ENCODE data around the gene DCT. TPM values are rescaled to one million over a fixed set of nuclear protein-coding genes. Genes with fewer than 3 reads are reported as not detected.

Gene DCT
- total and polyA plus RNA-seq, 2 experiments from 2014 or later, result not detected

GRCh38 chr13:94411747-94412146 lies 67.7 kb downstream of the DCT start:
- in situ Hi-C loops (cut with MboI), result no loop called here
- H2AFZ ChIP-seq, result no peak overlapping the region
- H3K9me2 ChIP-seq (ENCODE audit: insufficient read depth), result no peaks in the 10 kb centered on the region
- no peak overlapping the region for H3K4me2 ChIP-seq (ENCODE audit: unreplicated experiment)
- no peak overlapping the region for H3K9ac ChIP-seq
- H3K27me3 ChIP-seq (replicated peaks; ENCODE audit: insufficient read depth), result peaks cover 17% of the 10 kb centered on the region
- H3K36me3 ChIP-seq (ENCODE audit: low read depth), result no peaks in the 10 kb centered on the region
- no peak overlapping the region for H3K27ac ChIP-seq
- no peak overlapping the region for H3K4me3 ChIP-seq
- WGBS, 2 experiments (ENCODE audit: low coverage in 1 of 2, low lambda C conversion rate in 2 of 2, missing lambda C conversion rate in 2 of 2), result 36 to 46% methylated on average over 3 of the region's 3 CpGs
- H3K9me3 ChIP-seq (ENCODE audit: low read depth), result no peaks in the 10 kb centered on the region
- DNase-seq, result peak; percentile 15
- no peaks in the 10 kb centered on the region for H4K20me1 ChIP-seq (ENCODE audit: insufficient read depth)
- no peaks in the 10 kb centered on the region for H3F3A ChIP-seq (ENCODE audit: insufficient read depth)
- no peak for TF ChIP-seq EZH2 (IDR thresholded peaks at IDR 0.05; ENCODE audit: insufficient read depth, poor library complexity, severe bottlenecking)
- no peak for TF ChIP-seq EZH2phosphoT487 (IDR thresholded peaks at IDR 0.05; ENCODE audit: insufficient read depth, low read depth)
- no peaks in the 10 kb centered on the region for H3K4me1 ChIP-seq (ENCODE audit: insufficient read depth)
- H3K79me2 ChIP-seq (ENCODE audit: insufficient read depth), result no peaks in the 10 kb centered on the region

DNA sequence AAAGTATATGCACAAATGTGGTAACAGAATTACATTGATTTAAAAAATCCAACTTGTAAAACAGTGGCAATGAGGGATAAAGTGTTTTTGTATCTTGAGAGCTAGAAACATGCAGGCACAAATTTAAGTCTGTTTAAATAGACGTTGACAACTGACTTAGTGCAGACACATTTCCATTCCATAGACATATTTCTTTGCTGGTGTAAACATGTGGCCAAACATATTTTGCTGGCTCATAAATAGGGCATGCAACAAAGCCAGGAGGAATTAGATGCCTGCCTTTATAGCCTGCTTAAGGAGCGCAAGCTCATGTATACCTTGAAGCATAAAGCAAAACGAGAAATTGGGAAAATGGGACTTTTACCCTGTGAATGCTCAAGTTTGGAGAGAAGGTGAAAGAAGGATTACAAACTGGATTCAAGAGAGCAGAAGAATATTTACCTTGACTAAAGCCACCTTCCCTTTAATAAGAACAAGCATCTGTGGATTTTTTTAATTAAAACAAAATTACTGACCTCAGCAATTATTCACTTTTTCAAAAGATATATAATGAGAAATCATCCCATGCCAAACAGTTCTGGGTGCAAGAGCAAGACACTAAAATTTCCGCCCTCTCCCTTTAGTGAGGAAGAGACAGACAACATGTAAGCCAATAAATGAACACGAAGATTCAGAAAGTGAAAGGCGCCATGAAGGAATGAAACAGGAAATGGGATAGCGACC lies 71.0 kb downstream of the DCT start:
- no peak overlapping the region for H3K4me2 ChIP-seq (ENCODE audit: unreplicated experiment)

GRCh38 chr13:94400874-94401273 lies 78.6 kb downstream of the DCT start:
- H3K9me3 ChIP-seq (ENCODE audit: low read depth), result no peaks in the 10 kb centered on the region
- no peak overlapping the region for H3K4me2 ChIP-seq (ENCODE audit: unreplicated experiment)
- H3K27me3 ChIP-seq (replicated peaks; ENCODE audit: insufficient read depth), result no peaks in the 10 kb centered on the region
- peaks cover 3% of the 10 kb centered on the region; the same call in 1 of the 2 replicates for H3K9me2 ChIP-seq (ENCODE audit: insufficient read depth)
- no peak overlapping the region for H3K4me3 ChIP-seq
- no peak for TF ChIP-seq EZH2 (IDR thresholded peaks at IDR 0.05; ENCODE audit: insufficient read depth, poor library complexity, severe bottlenecking)
- TF ChIP-seq EZH2phosphoT487 (IDR thresholded peaks at IDR 0.05; ENCODE audit: insufficient read depth, low read depth), result no peak
- H3K27ac ChIP-seq, result no peak overlapping the region
- no peaks in the 10 kb centered on the region for H4K20me1 ChIP-seq (ENCODE audit: insufficient read depth)
- no peak for DNase-seq
- H3F3A ChIP-seq (ENCODE audit: insufficient read depth), result no peaks in the 10 kb centered on the region
- in situ Hi-C loops (cut with MboI), result no loop called here
- H3K4me1 ChIP-seq (ENCODE audit: insufficient read depth), result no peaks in the 10 kb centered on the region
- 43 to 51% methylated on average over 4 of the region's 4 CpGs for WGBS, 2 experiments (ENCODE audit: low coverage in 1 of 2, low lambda C conversion rate in 2 of 2, missing lambda C conversion rate in 2 of 2)
- no peaks in the 10 kb centered on the region for H3K79me2 ChIP-seq (ENCODE audit: insufficient read depth)
- H3K36me3 ChIP-seq (ENCODE audit: low read depth), result no peaks in the 10 kb centered on the region
- H3K9ac ChIP-seq, result no peak overlapping the region
- H2AFZ ChIP-seq, result no peak overlapping the region

More for the DNA sequence above, 71.0 kb downstream of the DCT start:
- no peak overlapping the region for H3K4me3 ChIP-seq
- no peak for DNase-seq
- in situ Hi-C loops (cut with MboI), result no loop called here
- no peaks in the 10 kb centered on the region for H4K20me1 ChIP-seq (ENCODE audit: insufficient read depth)
- no peak overlapping the region for H3K9ac ChIP-seq
- H3K27ac ChIP-seq, result no peak overlapping the region
- H3K9me3 ChIP-seq (ENCODE audit: low read depth), result no peaks in the 10 kb centered on the region
- no peaks in the 10 kb centered on the region for H3K79me2 ChIP-seq (ENCODE audit: insufficient read depth)
- WGBS, 2 experiments (ENCODE audit: low coverage in 1 of 2, low lambda C conversion rate in 2 of 2, missing lambda C conversion rate in 2 of 2), result 58% methylated on average over 7 of the region's 7 CpGs
- H2AFZ ChIP-seq, result no peak overlapping the region
- H3F3A ChIP-seq (ENCODE audit: insufficient read depth), result no peaks in the 10 kb centered on the region
- TF ChIP-seq EZH2 (IDR thresholded peaks at IDR 0.05; ENCODE audit: insufficient read depth, poor library complexity, severe bottlenecking), result no peak
- TF ChIP-seq EZH2phosphoT487 (IDR thresholded peaks at IDR 0.05; ENCODE audit: insufficient read depth, low read depth), result no peak
- peaks cover 7% of the 10 kb centered on the region for H3K27me3 ChIP-seq (replicated peaks; ENCODE audit: insufficient read depth)
- no peaks in the 10 kb centered on the region; the same call in 1 of the 2 replicates for H3K9me2 ChIP-seq (ENCODE audit: insufficient read depth)
- no peaks in the 10 kb centered on the region for H3K4me1 ChIP-seq (ENCODE audit: insufficient read depth)
- no peaks in the 10 kb centered on the region for H3K36me3 ChIP-seq (ENCODE audit: low read depth)

DNA sequence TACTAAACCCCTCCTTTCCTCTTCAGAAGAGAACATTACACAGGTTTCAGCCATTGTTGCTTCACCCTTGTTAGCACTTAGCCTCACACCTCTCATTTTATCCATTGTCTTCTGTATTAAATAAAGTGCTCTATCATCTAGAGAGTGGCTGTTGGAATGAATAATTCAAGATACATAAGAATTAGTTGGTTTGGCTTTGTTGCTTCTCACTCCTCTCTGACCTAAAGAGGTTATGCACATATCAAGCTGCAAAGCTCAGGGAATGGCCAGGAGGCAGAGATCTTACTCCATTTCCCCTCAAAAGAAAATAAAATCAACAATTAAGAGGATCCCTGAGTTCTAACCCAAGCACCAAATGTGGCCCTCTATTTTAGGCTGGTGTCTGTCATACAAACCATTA lies 79.7 kb downstream of the DCT start:
- H3K27ac ChIP-seq, result no peak overlapping the region
- no peak overlapping the region for H3K4me2 ChIP-seq (ENCODE audit: unreplicated experiment)
- H3K9me2 ChIP-seq (ENCODE audit: insufficient read depth), result peaks cover 3% of the 10 kb centered on the region; the same call in 1 of the 2 replicates
- DNase-seq, result no peak
- no peak overlapping the region for H3K9ac ChIP-seq
- H3K4me3 ChIP-seq, result no peak overlapping the region
- no peaks in the 10 kb centered on the region for H3K27me3 ChIP-seq (replicated peaks; ENCODE audit: insufficient read depth)
- no peaks in the 10 kb centered on the region for H3K36me3 ChIP-seq (ENCODE audit: low read depth)
- H3K4me1 ChIP-seq (ENCODE audit: insufficient read depth), result no peaks in the 10 kb centered on the region
- H4K20me1 ChIP-seq (ENCODE audit: insufficient read depth), result no peaks in the 10 kb centered on the region
- no peaks in the 10 kb centered on the region for H3K79me2 ChIP-seq (ENCODE audit: insufficient read depth)
- TF ChIP-seq EZH2 (IDR thresholded peaks at IDR 0.05; ENCODE audit: insufficient read depth, poor library complexity, severe bottlenecking) (no peak), EZH2phosphoT487 (IDR thresholded peaks at IDR 0.05; ENCODE audit: insufficient read depth, low read depth) (no peak)
- no peaks in the 10 kb centered on the region for H3K9me3 ChIP-seq (ENCODE audit: low read depth)
- in situ Hi-C loops (cut with MboI), result no loop called here
- no peak overlapping the region for H2AFZ ChIP-seq
- no peaks in the 10 kb centered on the region for H3F3A ChIP-seq (ENCODE audit: insufficient read depth)

All from GM23248 (cell line).